Measurements from ENCODE around the gene BRCC3.

Gene BRCC3

DNA sequence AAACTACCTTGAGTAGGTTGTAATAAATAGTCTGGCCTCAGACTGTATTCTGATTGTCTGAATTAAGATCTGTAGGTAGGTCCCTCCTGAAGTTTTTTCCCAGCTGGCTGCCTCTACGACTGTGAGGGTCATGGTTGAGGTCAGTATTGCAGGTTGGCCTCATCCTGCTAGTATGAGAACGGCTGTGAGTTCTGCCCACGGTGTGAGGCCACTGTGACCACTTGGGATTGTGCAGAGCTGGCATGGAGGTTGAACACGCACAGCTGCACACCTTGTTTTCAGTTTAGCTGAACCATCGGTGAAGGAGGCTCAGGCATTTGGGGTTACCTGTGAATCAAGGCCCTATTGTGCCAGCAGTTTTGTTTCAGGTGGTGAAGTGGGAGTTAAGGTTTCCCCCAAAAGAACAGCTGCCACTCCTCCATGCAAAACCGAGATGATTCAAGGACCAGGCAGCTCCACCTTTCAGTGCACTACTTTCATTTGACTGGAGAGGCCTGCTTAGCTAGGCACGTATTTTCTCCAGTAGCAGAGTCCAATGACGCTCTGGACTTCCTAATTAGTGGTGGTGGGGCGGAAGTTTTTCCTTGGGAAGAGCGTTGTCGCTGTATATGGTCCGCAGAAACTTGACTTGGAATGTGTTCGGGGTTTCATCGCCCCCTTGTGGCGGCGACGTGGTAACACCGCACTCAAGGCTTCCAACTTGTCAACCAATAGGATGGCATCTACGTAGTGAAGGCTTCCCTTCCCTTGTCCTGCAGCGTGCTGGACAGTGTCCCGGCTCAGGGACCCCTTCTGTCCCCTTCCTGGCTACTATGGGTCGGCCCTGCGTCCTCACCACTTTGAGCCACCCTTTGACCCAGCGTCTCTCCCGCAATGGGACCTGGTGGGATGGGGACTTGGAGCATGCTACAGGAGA lies 14.2 kb upstream of the BRCC3 start:
- in situ Hi-C loops (cut with MboI; ENCODE audit: low sequenced_read_pairs) = no loop called here

DNA sequence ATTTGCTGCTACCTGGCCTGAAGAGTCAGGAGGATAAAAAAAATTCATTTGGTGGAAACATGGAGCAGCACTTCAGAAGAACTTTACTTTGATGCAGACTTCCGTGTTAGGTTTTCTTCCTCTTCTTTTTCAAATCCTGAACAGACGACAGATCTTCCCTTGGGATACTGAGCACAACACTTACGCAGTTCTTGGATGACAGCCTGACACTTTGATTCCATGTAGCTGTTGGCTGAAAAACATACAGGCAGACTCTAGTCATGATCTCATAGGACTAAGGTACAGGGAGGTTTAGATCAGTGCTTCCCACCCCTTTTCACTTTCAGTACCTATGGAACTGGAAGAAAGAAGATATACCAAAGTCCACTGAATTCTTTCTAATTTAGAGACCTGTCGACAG lies 9.5 kb upstream of the BRCC3 start:
- in situ Hi-C loops (cut with MboI; ENCODE audit: low sequenced_read_pairs) = no loop called here

- in situ Hi-C loops (cut with MboI; ENCODE audit: low sequenced_read_pairs) = no loop called here
Measured at GRCh38 chrX:155065035-155065734, 6.1 kb upstream of the BRCC3 start.

- in situ Hi-C loops (cut with MboI; ENCODE audit: low sequenced_read_pairs) = no loop called here
Measured at GRCh38 chrX:155068165-155068564, 3.1 kb upstream of the BRCC3 start.

DNA sequence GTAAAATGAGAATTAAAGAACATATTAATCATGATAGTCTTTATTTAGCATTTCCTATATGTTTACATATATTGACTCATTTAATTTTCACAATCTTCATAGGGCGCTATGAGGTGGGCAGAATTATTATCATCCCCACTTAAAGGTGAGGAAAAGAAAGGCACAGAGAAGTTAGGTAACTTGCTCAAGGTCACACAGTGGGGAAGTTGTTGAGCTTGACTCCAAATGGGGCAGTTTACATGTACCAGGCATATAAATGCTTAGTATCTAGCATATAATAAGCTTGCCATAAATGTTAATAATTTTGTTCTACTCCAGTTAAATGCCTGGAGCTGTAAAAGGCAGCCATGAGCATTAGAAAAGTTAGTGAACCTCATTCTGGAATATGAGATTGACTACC lies 1.9 kb upstream of the BRCC3 start:
- in situ Hi-C loops (cut with MboI; ENCODE audit: low sequenced_read_pairs) = no loop called here

DNA sequence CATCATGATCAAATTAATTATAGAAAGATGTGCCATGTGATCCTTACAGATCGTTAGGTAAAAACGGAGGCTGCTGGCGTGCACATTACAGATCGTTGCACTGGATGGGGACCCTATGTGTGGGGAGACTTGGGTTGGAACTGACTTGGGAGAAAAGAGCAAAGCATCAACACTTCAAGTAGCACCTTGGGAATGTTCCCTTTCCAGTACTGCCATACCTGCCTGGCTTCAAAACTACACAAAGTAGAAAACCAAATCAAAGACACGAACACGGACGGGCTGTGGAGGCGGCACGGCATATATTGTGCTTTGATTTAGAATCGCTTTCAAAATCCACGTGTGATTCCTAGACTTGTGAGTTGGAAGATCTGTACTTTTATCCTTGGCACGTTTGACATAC lies 1.3 kb upstream of the BRCC3 start:
- in situ Hi-C loops (cut with MboI; ENCODE audit: low sequenced_read_pairs) = no loop called here

- in situ Hi-C loops (cut with MboI; ENCODE audit: low sequenced_read_pairs) = no loop called here
Measured at GRCh38 chrX:155070663-155070974, 689 bp upstream of the BRCC3 start.

GRCh38 chrX:155071694-155072280 lies 479 bp downstream of the BRCC3 start:
- in situ Hi-C loops (cut with MboI; ENCODE audit: low sequenced_read_pairs) = no loop called here

GRCh38 chrX:155086202-155086840 lies 15.0 kb downstream of the BRCC3 start:
- in situ Hi-C loops (cut with MboI; ENCODE audit: low sequenced_read_pairs) = no loop called here

DNA sequence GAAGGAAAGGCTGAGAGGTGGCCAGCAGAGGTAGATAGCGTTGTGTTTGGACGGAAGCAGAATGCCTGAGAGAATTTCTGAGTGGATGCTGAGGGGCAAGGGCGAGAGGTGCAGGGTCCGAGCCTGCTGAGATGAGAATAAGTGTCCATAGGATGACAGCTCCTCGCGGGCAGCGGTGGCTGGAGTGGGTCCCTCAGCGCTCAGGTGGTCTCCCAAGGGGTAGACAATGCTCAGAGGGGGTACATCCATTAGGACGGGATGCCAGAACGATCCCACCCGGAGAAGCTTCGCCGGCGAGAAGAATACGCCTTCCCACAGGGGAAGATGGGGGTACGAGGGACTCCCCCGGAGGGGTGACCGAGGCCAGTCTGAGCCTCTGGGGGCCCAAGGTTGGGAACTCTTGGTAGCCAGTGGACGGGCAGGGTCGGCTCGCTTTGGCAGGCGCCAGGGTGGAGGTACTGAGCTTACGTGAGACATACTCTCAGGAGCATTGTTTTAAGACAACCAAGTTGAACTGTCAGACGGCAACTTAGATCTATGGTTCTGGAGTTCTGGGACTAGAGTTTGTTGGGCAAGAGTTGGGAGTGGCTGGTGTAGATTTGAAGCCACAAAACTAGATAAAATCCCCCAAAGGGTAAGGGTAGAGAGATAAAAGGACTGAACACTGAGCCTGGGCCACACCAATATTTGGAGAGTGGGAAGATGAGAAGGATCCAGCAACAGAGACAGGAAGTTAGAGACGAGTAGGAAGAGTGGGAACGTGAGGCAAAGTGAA lies 15.8 kb downstream of the BRCC3 start:
- in situ Hi-C loops (cut with MboI; ENCODE audit: low sequenced_read_pairs) = no loop called here

DNA sequence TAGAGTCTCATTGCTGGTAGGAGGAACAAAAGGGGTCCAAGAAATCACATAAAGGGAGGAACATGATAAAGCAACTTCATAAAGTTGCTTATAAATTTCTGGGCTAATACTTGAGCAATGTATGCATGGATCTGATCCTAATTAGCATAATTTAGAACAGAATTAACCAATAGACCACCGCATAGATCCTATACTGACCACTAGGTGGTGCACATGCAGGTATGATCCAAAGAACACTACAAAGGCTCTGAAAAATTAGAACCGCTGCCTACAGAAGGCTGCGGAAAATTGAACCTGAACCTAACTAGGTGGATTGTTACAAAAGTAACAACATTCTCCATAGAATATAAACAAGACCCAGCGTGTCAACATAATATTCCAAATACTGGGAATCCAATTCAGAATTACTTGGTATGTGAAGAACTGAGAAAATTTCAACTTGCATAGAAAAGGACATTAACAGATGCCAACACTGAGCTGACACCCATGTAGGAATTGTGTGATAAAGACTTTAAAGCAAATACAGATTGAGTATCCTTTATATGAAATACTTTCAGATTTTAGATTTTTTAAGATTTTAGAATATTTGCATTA lies 23.3 kb downstream of the BRCC3 start:
- in situ Hi-C loops (cut with MboI; ENCODE audit: low sequenced_read_pairs) = no loop called here

GRCh38 chrX:155105919-155106318 lies 34.6 kb downstream of the BRCC3 start:
- in situ Hi-C loops (cut with MboI; ENCODE audit: low sequenced_read_pairs) = no loop called here

DNA sequence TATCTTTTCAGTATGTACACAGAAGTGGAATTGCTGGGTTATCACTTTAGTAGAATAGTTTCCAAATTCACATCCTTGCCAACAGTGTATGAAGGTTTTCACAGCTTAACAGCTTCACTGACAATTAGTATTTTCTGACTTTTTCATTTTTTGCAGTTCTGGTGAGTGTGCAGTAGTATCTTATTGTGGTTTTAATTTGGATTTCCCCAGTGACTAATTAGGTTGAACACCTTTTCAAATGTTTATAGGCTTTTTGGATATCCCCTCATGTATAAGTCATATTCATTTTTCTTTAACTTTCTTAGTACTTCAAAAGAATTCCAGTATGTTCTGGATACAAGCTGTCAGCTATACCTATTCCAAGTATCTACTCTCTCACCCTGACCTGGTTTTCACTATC lies 37.1 kb downstream of the BRCC3 start:
- in situ Hi-C loops (cut with MboI; ENCODE audit: low sequenced_read_pairs) = no loop called here

GRCh38 chrX:155112171-155112570 lies 40.9 kb downstream of the BRCC3 start:
- in situ Hi-C loops (cut with MboI; ENCODE audit: low sequenced_read_pairs) = no loop called here

GRCh38 chrX:155113097-155113496 lies 41.8 kb downstream of the BRCC3 start:
- in situ Hi-C loops (cut with MboI; ENCODE audit: low sequenced_read_pairs) = no loop called here

- in situ Hi-C loops (cut with MboI; ENCODE audit: low sequenced_read_pairs) = no loop called here
Measured at GRCh38 chrX:155115174-155115819, 44.0 kb downstream of the BRCC3 start.

GRCh38 chrX:155127465-155127864 lies 56.2 kb downstream of the BRCC3 start:
- in situ Hi-C loops (cut with MboI; ENCODE audit: low sequenced_read_pairs) = no loop called here

- in situ Hi-C loops (cut with MboI; ENCODE audit: low sequenced_read_pairs) = no loop called here
Measured at GRCh38 chrX:155127940-155128339, 56.6 kb downstream of the BRCC3 start.

DNA sequence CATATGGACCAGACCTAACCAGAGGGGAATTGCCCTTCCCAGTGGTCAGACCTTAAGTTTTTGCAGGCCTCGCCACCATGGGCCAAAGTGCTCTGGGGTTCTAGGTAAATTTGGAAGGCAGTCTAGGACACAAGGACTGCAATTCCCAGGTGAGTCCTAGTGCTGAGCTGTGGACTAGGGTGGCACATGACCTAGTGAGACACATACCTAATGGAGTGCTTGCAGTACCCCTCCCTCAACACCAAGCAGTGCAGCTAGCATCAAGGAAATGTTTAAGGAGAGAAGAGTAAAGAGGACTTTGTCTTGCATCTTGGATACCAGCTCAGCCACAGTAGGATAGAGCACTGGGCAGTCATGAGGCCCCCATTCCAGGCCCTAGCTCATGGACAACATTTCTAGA lies 60.8 kb downstream of the BRCC3 start:
- in situ Hi-C loops (cut with MboI; ENCODE audit: low sequenced_read_pairs) = no loop called here

DNA sequence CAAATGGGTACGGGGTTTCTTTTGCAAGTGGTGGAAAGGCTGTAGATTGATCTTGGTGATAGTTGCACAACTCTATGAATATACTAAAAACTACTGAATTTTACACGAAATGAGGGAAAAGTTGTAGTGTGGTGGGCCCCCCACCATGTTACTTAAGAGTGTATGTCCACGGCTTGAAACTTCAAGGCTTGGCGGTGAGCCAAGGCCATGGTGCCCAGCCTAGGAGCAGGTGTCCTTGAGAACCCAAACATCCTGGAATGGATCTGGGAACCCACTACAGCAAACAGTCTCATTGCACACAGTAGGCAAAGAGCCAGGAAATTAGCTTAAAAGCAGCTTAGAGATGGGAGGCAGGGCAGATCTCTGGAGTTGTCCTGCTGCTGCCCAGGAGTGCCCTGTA lies 62.9 kb downstream of the BRCC3 start:
- in situ Hi-C loops (cut with MboI; ENCODE audit: low sequenced_read_pairs) = no loop called here
